ENCODE results near the gene SCAMP4.

DNA sequence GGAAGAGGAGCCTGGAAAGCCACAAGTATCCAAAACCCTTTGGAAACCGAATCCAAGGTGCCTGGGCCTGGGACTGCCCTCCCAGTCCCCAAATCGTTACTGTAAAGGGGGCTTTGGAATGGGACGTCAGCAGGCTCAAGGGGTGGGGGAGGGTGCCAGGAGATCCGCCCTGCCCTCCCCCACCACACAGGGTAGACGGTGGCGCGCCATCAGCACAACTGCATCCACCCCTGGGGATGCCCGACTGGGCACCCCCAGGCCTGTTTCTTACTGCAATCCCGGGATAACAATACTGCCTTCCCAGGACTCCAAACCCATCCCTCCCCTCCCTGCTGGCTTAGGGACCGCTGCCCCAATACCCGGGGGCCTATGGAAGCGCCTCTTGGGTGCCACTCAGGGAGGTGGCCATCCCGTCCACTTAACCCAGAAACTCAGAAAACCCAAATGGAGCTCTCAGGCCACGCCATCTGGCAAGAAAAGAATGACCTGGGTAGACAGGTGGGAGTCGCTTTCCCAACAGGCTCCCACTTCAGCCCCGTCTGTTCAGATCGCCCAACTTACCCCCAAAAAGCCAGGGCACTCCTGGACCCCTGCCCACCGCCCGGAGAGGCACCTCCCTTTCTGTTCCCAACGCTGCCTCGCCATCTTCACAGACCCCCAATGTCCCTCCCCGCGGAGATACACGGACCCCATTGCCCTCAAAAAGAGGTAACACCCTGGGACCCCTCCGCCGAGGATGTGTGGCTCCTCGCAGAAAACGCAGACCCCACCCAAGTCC lies 44.2 kb upstream of the SCAMP4 start:
- TF ChIP-seq, protein P1, sequence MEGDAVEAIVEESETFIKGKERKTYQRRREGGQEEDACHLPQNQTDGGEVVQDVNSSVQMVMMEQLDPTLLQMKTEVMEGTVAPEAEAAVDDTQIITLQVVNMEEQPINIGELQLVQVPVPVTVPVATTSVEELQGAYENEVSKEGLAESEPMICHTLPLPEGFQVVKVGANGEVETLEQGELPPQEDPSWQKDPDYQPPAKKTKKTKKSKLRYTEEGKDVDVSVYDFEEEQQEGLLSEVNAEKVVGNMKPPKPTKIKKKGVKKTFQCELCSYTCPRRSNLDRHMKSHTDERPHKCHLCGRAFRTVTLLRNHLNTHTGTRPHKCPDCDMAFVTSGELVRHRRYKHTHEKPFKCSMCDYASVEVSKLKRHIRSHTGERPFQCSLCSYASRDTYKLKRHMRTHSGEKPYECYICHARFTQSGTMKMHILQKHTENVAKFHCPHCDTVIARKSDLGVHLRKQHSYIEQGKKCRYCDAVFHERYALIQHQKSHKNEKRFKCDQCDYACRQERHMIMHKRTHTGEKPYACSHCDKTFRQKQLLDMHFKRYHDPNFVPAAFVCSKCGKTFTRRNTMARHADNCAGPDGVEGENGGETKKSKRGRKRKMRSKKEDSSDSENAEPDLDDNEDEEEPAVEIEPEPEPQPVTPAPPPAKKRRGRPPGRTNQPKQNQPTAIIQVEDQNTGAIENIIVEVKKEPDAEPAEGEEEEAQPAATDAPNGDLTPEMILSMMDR (IDR thresholded peaks at IDR 0.05) = no peak
- TF ChIP-seq POLR2A (IDR thresholded peaks at IDR 0.05; ENCODE audit: low read depth) = no peak

All from esophagus muscularis mucosa (tissue), 3 donors.